MM.1S (cell line): ENCODE data around the gene STX1A.
A peak's percentile ranks its signal among the peaks of the same experiment; 100 is the strongest.

Experiments used
- DNase-seq: peaks from one replicate; pipeline ENCODE4 v3.0.0-alpha.2; 2015
- H2AFZ ChIP-seq: fragments of 300-600 bp; sonication (generic); 2 replicates; pipeline ENCODE4 v1.6.0; 2016; ENCODE audit warnings: antibody characterized with exemption, low read length
- H3F3A ChIP-seq: fragments of 300-600 bp; sonication (generic); 2 replicates; pipeline ENCODE4 v1.6.1; 2016; ENCODE audit warnings: mild to moderate bottlenecking, antibody characterized with exemption, low read length, moderate library complexity, mixed read lengths; ENCODE audit not compliant: insufficient read depth
- H3K27ac ChIP-seq: fragments of 300-600 bp; sonication (generic); 2 replicates; pipeline ENCODE4 v1.5.1; 2016; ENCODE audit warnings: mild to moderate bottlenecking, low read length
- H3K27me3 ChIP-seq: fragments of 300-600 bp; sonication (generic); replicated peaks from 2 replicates; pipeline ENCODE4 v1.6.0; 2016; ENCODE audit warnings: low read length; ENCODE audit not compliant: insufficient read depth
- H3K36me3 ChIP-seq: fragments of 300-600 bp; sonication (generic); replicated peaks from 2 replicates; pipeline ENCODE4 v1.6.1; 2016; ENCODE audit warnings: mild to moderate bottlenecking, low read length, mixed read lengths; ENCODE audit not compliant: insufficient read depth
- H3K4me1 ChIP-seq: fragments of 300-600 bp; sonication (generic); 2 replicates; pipeline ENCODE4 v1.6.1; 2016; ENCODE audit warnings: low read length, mixed read lengths
- H3K4me2 ChIP-seq: fragments of 300-600 bp; sonication (generic); 2 replicates; pipeline ENCODE4 v1.6.0; 2016; ENCODE audit warnings: low read depth, low read length
- H3K4me3 ChIP-seq: fragments of 300-600 bp; sonication (generic); 2 replicates; pipeline ENCODE4 v1.5.1; 2016; ENCODE audit warnings: low read length, mixed read lengths
- H3K79me2 ChIP-seq: fragments of 300-600 bp; sonication (generic); 2 replicates; pipeline ENCODE4 v1.6.1; 2016; ENCODE audit warnings: mixed run types, low read length, mixed read lengths
- H3K9ac ChIP-seq: fragments of 300-600 bp; sonication (generic); 2 replicates; pipeline ENCODE4 v1.6.1; 2016; ENCODE audit warnings: low read length, mixed read lengths
- H3K9me2 ChIP-seq: fragments of 300-600 bp; sonication (generic); replicated peaks from 2 replicates; pipeline ENCODE4 v1.6.1; 2016; ENCODE audit warnings: mild to moderate bottlenecking, low read length, mixed read lengths; ENCODE audit not compliant: insufficient read depth
- H3K9me3 ChIP-seq: fragments of 300-600 bp; sonication (generic); replicated peaks from 2 replicates; pipeline ENCODE4 v1.6.1; 2016; ENCODE audit warnings: mild to moderate bottlenecking, low read length, mixed read lengths; ENCODE audit not compliant: insufficient read depth
- H4K20me1 ChIP-seq: fragments of 300-600 bp; sonication (generic); 2 replicates; pipeline ENCODE4 v1.6.1; 2016; ENCODE audit warnings: mild to moderate bottlenecking, low read length, moderate library complexity, mixed read lengths; ENCODE audit not compliant: insufficient read depth
- CTCF ChIP-seq: fragments of 300-600 bp; sonication (generic); IDR thresholded peaks from 2 replicates; pipeline ENCODE4 v1.5.1; 2016; ENCODE audit warnings: antibody characterized with exemption, low read length, mixed read lengths
- EZH2 ChIP-seq: fragments of 300-600 bp; sonication (generic); optimal IDR thresholded peaks from 2 replicates; pipeline ENCODE3; 2017; ENCODE audit warnings: low read depth, mild to moderate bottlenecking, antibody characterized with exemption, low read length, mixed read lengths
- EZH2phosphoT487 ChIP-seq: fragments of 300-600 bp; sonication (generic); IDR thresholded peaks from 2 replicates; pipeline ENCODE4 v1.6.1; 2018; ENCODE audit warnings: antibody characterized with exemption, low read length

Gene STX1A

DNA sequence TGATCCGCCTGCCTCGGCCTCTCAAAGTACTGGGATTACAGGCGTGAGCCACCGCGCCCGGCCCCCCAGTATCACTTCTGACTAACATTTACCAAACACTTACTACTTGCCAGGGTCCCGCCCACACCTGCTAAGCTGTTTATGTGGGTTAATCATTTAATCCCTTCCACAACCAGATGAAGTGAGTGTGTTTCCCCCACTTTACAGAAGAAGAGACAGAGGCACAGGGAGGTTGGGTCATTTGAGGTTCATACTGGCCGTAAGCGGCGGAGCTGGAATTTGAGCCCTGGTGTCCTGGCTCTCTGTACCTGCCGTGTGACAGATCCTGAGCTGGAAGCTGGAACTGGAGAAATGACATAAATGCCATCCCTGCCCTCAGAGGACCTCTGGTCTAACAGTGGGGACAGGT is 66.9 kb downstream of the STX1A start:
- Histone ChIP-seq H3K27ac (no peak overlapping the region), H3K4me1 (no peaks in the 10 kb centered on the region), H2AFZ (no peak overlapping the region), H3K27me3 (peaks cover 38% of the 10 kb centered on the region), H3K4me2 (no peak overlapping the region), H3K9me2 (no peaks in the 10 kb centered on the region), H3K4me3 (no peak overlapping the region), H4K20me1 (no peaks in the 10 kb centered on the region), H3K36me3 (no peaks in the 10 kb centered on the region), H3K79me2 (no peaks in the 10 kb centered on the region), H3K9ac (no peak overlapping the region), H3F3A (no peaks in the 10 kb centered on the region), H3K9me3 (no peaks in the 10 kb centered on the region)
- DNase-seq: no peak
- TF ChIP-seq EZH2 (no peak), CTCF (no peak), EZH2phosphoT487 (no peak)

DNA sequence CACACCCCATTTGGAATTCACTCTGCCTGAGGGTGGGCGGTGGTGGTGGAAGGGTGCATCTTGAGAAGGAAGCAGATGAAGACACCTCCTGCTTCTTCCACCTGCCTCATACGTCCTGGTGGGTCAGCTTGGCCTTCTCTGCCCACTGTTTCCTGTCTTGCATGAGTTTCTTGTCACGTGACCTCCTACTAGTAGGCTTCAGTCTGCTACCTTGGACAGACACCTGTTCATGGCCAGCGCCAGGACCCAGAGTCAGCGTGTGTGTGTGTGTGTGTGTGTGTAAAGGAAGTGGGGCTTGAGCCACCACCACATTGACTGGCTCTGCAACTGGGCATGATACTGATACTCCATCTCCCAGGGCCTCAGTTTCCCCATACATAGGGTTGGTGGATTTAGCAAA is 68.9 kb downstream of the STX1A start:
- Histone ChIP-seq H3K4me1 (no peaks in the 10 kb centered on the region), H3K79me2 (no peaks in the 10 kb centered on the region), H2AFZ (no peak overlapping the region), H3K4me3 (no peak overlapping the region), H3K4me2 (no peak overlapping the region), H3K9me3 (no peaks in the 10 kb centered on the region), H3K9me2 (no peaks in the 10 kb centered on the region), H3K9ac (no peak overlapping the region), H3K27ac (no peak overlapping the region), H3K36me3 (no peaks in the 10 kb centered on the region), H4K20me1 (no peaks in the 10 kb centered on the region), H3F3A (no peaks in the 10 kb centered on the region), H3K27me3 (peaks cover 51% of the 10 kb centered on the region)
- DNase-seq: peak; percentile 24
- TF ChIP-seq EZH2: no peak
- no peak for TF ChIP-seq CTCF
- TF ChIP-seq EZH2phosphoT487: no peak

DNA sequence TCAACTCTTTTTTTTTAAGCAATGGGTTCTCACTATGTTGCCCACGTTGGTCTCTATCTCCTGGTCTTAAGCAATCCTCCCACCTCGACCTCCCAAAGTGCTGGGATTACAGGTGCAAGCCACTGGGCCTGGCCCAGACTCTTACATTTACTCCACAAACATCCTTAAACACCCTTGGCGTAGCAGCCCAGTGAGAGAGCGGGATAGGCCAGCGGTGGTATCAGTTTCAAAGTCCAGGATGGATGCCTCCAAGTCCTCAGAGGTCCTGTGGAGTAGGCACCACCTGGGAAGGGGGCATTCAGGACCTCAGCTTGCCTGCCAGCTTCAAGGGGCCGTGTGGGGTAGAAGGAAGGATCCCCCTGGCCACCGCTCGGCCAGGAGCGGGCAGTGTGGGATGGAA is 69.9 kb downstream of the STX1A start:
- H3K79me2 ChIP-seq: no peaks in the 10 kb centered on the region
- no peaks in the 10 kb centered on the region for H3F3A ChIP-seq
- H3K9me3 ChIP-seq: no peaks in the 10 kb centered on the region
- H3K4me3 ChIP-seq: no peak overlapping the region
- H3K4me1 ChIP-seq: no peaks in the 10 kb centered on the region
- H2AFZ ChIP-seq: no peak overlapping the region
- DNase-seq: no peak
- no peak overlapping the region for H3K27ac ChIP-seq
- no peaks in the 10 kb centered on the region for H4K20me1 ChIP-seq
- peaks cover 60% of the 10 kb centered on the region for H3K27me3 ChIP-seq
- H3K9ac ChIP-seq: no peak overlapping the region
- H3K9me2 ChIP-seq: no peaks in the 10 kb centered on the region
- no peaks in the 10 kb centered on the region for H3K36me3 ChIP-seq
- TF ChIP-seq EZH2phosphoT487: no peak
- TF ChIP-seq EZH2: no peak
- no peak for TF ChIP-seq CTCF
- H3K4me2 ChIP-seq: no peak overlapping the region
